ENCODE measurements around the gene HADHA. TPM values are rescaled to one million over a fixed set of nuclear protein-coding genes. Genes with fewer than 3 reads are reported as not detected.

HADHA gene
- total and polyA plus RNA-seq, 2 donors (not counting 3 experiments of a cell fraction or from before 2014, with no cell fraction given) = 79.4 to 158 TPM

GRCh38 chr2:26170795-26171194 lies 73.6 kb downstream of the HADHA start:
- Histone ChIP-seq H3K36me3 (ENCODE audit: control insufficient read depth in 2 of 2, extremely low read depth in 1 of 2, insufficient read depth in 2 of 2, low read length in 2 of 2) (no peaks in the 10 kb centered on the region), H3K9me3 (replicated peaks; ENCODE audit: control insufficient read depth, insufficient read depth, low read length) (no peaks in the 10 kb centered on the region), H3K9me1 (replicated peaks; ENCODE audit: control insufficient read depth, extremely low read depth, insufficient read depth, low read length) (no peaks in the 10 kb centered on the region), H3K4me2 (ENCODE audit: insufficient read depth, low read length) (no peak overlapping the region), H3K27ac (ENCODE audit: insufficient read depth, low read depth, low read length) (no peak overlapping the region), H3K79me2 (ENCODE audit: control insufficient read depth, insufficient read depth, low read length) (no peaks in the 10 kb centered on the region), H4K20me1 (replicated peaks; ENCODE audit: control insufficient read depth, extremely low read depth, insufficient read depth, low read length) (no peaks in the 10 kb centered on the region), H3K27me3 (ENCODE audit: control insufficient read depth in 2 of 2, insufficient read depth in 2 of 2, low read length in 2 of 2) (peaks cover 11 to 17% of the 10 kb centered on the region in 2 experiments), H3K9ac (replicated peaks; ENCODE audit: extremely low read depth, insufficient read depth, low read length) (no peak overlapping the region), H2AFZ (ENCODE audit: low read depth, low read length) (no peak overlapping the region), H3K4me3 (replicated peaks in 1 of 3; ENCODE audit: insufficient read depth in 1 of 3, low read depth in 1 of 3, low read length in 3 of 3) (no peak overlapping the region), H3K4me1 (ENCODE audit: control insufficient read depth, extremely low read depth, insufficient read depth, low read length) (no peaks in the 10 kb centered on the region)
- CTCF ChIA-PET = interaction anchor here (2.1 to 2.9 kb wide), 2 partner anchors 10 to 13 kb away, joined by 6 to 20 read pairs; no protein-coding TSS in a partner anchor
- POLR2A ChIA-PET = no interaction called here
- intact Hi-C loops (cut with micrococcal nuclease) (no loop called here), dilution Hi-C loops (cut with MboI; ENCODE audit: extremely low pct_ligation_motif_present, low sequenced_read_pairs) (no loop called here)
- BruUV-seq (replicated peaks) = no TSS peak
- TF ChIP-seq MAX (IDR thresholded peaks at IDR 0.05; ENCODE audit: insufficient read depth, insufficient read length) = no peak
- TF ChIP-seq FOS (IDR thresholded peaks at IDR 0.05; ENCODE audit: borderline replicate concordance, insufficient read depth, low read length) = no peak
- no peak for TF ChIP-seq POLR2AphosphoS5 (IDR thresholded peaks at IDR 0.05; ENCODE audit: insufficient read depth, low read depth, low read length)
- no peak for TF ChIP-seq CTCF (IDR thresholded peaks at IDR 0.05; ENCODE audit: extremely low read depth in 1 of 2, insufficient read depth in 1 of 2, low read depth in 1 of 2, low read length in 2 of 2)
- no peak for TF ChIP-seq GATA2 (IDR thresholded peaks at IDR 0.05; ENCODE audit: insufficient read depth, insufficient read length, low read depth, low read length)
- TF ChIP-seq MYC (IDR thresholded peaks at IDR 0.05; ENCODE audit: low read depth, low read length) = no peak
- FAIRE-seq = no peak
- no peak for DNase-seq (ENCODE audit: low read depth, low spot score)
